Astrocyte of the cerebellum (primary cell): ENCODE results near the gene ELOVL6.
A peak's percentile ranks its signal among the peaks of the same experiment; 100 is the strongest.

Source experiments
- DNase-seq: peaks from one replicate; pipeline ENCODE4 v3.0.0-alpha.2; 2011; ENCODE audit warnings: low read depth
- H3K4me3 ChIP-seq: 2 replicates; pipeline ENCODE4 v1.5.1; 2011; ENCODE audit warnings: mild to moderate bottlenecking, low read depth, low read length, moderate library complexity
- in situ Hi-C: cut with HindIII; loops from 2 replicates; pipeline ENCODE4 v1.10.0; 2017; ENCODE audit warnings: low sequenced_read_pairs
- TF ChIP-seq, protein P1 (sequence below): IDR thresholded peaks from 2 replicates; pipeline ENCODE4 v1.5.1; 2012; ENCODE audit warnings: low read length, low read depth, moderate library complexity, mild to moderate bottlenecking; ENCODE audit errors: missing control alignments

Gene ELOVL6

DNA sequence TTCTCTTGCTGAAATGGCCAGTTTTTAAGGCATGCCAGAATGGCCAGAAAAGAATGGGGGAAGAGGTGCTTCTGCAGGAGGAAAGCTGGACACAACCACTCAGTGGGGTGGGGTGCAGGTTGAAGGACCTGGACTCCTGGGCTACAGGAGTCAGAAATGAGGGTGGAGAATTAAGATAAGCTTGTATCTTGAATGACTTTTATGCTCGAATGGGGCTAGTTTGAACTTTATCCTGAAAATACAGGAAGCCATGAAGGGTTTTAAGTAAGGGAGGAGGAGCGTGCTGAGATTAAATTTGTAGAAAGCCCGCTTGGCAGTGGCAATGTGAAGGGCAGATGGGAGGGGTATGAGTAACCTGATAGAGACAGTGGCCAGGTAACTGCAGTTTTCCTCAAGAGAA lies 66.5 kb downstream of the ELOVL6 start:
- DNase-seq, result no peak
- in situ Hi-C loops, result no loop called here
- TF ChIP-seq, protein P1, sequence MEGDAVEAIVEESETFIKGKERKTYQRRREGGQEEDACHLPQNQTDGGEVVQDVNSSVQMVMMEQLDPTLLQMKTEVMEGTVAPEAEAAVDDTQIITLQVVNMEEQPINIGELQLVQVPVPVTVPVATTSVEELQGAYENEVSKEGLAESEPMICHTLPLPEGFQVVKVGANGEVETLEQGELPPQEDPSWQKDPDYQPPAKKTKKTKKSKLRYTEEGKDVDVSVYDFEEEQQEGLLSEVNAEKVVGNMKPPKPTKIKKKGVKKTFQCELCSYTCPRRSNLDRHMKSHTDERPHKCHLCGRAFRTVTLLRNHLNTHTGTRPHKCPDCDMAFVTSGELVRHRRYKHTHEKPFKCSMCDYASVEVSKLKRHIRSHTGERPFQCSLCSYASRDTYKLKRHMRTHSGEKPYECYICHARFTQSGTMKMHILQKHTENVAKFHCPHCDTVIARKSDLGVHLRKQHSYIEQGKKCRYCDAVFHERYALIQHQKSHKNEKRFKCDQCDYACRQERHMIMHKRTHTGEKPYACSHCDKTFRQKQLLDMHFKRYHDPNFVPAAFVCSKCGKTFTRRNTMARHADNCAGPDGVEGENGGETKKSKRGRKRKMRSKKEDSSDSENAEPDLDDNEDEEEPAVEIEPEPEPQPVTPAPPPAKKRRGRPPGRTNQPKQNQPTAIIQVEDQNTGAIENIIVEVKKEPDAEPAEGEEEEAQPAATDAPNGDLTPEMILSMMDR, result no peak
- H3K4me3 ChIP-seq, result no peak overlapping the region

DNA sequence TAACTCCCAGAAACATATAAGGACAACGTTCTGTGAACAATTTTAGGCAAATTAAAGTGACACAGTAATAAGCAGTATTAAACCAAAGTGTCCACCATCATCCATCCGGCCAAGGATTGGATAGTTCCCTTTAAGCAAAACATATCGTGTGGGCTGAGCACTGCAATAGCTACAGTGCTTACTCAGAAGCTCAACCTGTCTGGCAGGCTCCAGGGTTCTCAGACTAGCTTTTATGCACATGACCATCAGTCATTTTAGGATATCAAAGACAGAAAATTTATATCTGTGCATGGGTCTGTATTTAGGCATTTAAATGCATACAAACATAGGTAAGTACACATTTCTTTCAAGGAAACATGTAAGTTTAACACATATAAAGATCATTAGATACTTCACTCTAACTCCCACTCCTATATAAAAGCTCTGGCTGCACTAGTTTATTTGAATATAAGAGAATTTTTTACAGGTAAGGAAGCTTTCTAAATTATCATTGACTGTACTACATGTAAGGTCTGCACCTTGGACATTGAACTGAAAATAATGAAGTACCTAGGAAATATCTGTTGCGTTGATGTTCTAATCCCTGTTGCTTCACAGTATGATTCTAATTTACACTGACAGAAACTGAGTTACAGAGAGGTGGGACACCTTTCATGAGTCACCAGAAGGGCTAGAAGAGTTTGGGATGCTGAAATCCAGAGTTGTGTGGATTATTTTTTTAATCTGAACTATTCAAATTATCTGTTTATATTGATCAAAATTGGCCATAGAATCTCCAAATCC lies 67.6 kb downstream of the ELOVL6 start:
- H3K4me3 ChIP-seq, result no peak overlapping the region
- in situ Hi-C loops, result no loop called here
- no peak for DNase-seq
- TF ChIP-seq, protein P1, result no peak

DNA sequence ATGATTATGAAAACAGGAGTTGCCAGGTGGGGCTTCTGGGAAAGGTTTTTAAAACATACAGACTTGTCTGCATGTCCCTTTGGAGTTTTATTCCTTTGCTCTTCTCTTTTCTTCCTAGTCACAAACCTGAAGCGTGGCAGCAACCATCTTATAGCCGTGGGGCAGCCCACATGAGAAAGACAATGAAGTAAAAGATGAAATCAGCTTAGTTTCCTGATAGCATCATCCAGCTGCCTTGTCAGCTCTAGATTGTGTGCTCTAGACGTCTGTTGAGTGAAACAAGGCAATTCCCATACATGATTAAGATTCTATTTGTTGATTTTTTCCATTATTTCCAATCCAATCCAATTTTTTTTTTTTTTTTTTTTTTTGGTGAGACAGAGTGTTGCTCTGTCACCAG lies 68.9 kb downstream of the ELOVL6 start:
- no peak for DNase-seq
- TF ChIP-seq, protein P1, result no peak
- no peak overlapping the region for H3K4me3 ChIP-seq
- in situ Hi-C loops, result no loop called here

DNA sequence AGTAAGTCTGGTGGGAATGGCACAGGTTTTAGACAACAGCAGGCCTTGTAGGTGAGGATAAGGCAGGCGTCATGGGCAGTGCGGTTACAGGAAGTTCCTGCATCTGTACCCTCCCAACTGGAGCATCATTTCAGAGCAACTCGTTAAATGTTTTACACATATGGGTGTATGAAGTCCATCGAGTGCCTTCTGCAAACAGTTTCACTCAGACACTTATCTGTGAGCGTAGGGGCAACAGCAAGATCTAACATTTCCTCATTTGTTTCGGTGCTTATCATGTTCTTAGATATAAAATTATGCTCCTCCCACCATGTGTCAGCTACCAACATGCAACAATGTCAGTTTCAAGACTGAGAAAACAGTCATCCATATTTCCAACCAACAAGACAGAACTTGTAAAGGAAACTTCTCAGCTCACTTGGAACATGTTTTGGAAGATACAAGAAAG lies 69.9 kb downstream of the ELOVL6 start:
- DNase-seq, result no peak
- in situ Hi-C loops, result no loop called here
- no peak overlapping the region for H3K4me3 ChIP-seq
- TF ChIP-seq, protein P1, result no peak

DNA sequence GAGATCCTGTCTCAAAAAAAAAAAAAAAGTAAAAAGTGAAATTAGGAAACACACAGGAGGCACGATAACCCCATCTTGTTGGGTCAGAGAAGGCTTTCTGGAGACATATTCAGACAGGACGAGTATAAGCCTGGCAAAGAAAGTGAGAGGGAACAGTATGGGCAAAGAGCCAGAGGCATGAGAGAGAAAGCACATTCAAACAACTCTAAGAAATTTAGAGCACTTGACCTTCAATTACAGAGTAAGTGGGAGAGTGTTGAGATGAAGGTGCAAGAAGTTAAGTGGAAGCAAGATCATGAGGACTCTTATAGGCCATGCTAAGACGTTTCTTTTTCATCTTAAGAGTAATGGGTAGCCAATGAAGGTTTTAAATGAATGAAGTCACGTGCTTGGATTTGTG lies 70.4 kb downstream of the ELOVL6 start:
- in situ Hi-C loops, result no loop called here
- no peak overlapping the region for H3K4me3 ChIP-seq
- TF ChIP-seq, protein P1, result no peak
- no peak for DNase-seq

DNA sequence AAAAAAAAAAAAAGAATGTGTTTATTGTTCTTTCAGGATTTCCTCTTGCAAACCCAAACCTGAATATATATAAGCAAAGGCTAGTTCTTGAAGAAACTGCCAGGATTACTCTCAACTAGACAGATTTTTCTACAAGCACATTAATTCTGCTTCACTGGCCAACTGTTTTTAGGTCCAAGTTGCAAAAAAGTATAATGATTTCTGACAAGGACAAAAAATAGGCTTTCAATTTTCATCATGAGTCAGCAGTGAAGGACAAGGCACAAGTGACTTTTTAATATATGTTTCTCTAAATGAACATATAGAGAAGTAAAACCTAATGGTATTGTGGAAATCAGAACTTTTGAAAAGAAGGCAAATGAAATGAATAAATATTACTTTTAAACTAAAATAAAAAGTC lies 73.7 kb downstream of the ELOVL6 start:
- in situ Hi-C loops, result no loop called here
- peak; percentile 26 for DNase-seq
- TF ChIP-seq, protein P1, result no peak
- H3K4me3 ChIP-seq, result no peak overlapping the region
